Neural progenitor cell (in vitro differentiated cells): ENCODE measurements around the gene IGF1. TPM values are rescaled to one million over a fixed set of nuclear protein-coding genes. Genes with fewer than 3 reads are reported as not detected.

ENCODE experiments used
- DNase-seq: peaks from one replicate; pipeline ENCODE4 v3.0.0-alpha.2; 2016; ENCODE audit warnings: low spot score
- H2AFZ ChIP-seq: fragments of 200-600 bp; sonication (generic); replicated peaks from 2 replicates; pipeline ENCODE4 v1.6.1; 2016; ENCODE audit warnings: antibody characterized with exemption
- H3F3A ChIP-seq: fragments of 200-600 bp; sonication (generic); 2 replicates; pipeline ENCODE4 v1.6.1; 2016; ENCODE audit warnings: antibody characterized with exemption, low read depth
- H3K27ac ChIP-seq: fragments of 200-600 bp; sonication (generic); 2 replicates; pipeline ENCODE4 v1.5.1; 2016; ENCODE audit warnings: mild to moderate bottlenecking
- H3K27me3 ChIP-seq: fragments of 200-600 bp; sonication (generic); 2 replicates; pipeline ENCODE4 v1.6.1; 2016; ENCODE audit warnings: mild to moderate bottlenecking, moderate library complexity
- H3K36me3 ChIP-seq: fragments of 200-600 bp; sonication (generic); 2 replicates; pipeline ENCODE4 v1.5.1; 2016
- H3K4me1 ChIP-seq: fragments of 200-600 bp; sonication (generic); 2 replicates; pipeline ENCODE4 v1.6.1; 2016; ENCODE audit warnings: mixed run types
- H3K4me2 ChIP-seq: fragments of 200-600 bp; sonication (generic); 2 replicates; pipeline ENCODE4 v1.6.1; 2016
- H3K4me3 ChIP-seq: fragments of 200-600 bp; sonication (generic); 2 replicates; pipeline ENCODE4 v1.5.1; 2016
- H3K79me2 ChIP-seq: fragments of 200-600 bp; sonication (generic); 2 replicates; pipeline ENCODE4 v1.6.1; 2016; ENCODE audit warnings: low read depth
- H3K9ac ChIP-seq: fragments of 200-600 bp; sonication (generic); 2 replicates; pipeline ENCODE4 v1.6.1; 2016
- H3K9me3 ChIP-seq: fragments of 200-600 bp; sonication (generic); 2 replicates; pipeline ENCODE4 v1.5.1; 2016; ENCODE audit warnings: low read depth
- H4K20me1 ChIP-seq: fragments of 200-600 bp; sonication (generic); 2 replicates; pipeline ENCODE4 v1.6.1; 2016; ENCODE audit warnings: low read depth
- H3K27ac Mint-ChIP-seq: 3 replicates; pipeline ENCODE4 v1.8.0; 2021; ENCODE audit warnings: mixed read lengths
- H3K27me3 Mint-ChIP-seq: 2 replicates; pipeline ENCODE4 v1.8.0; 2022; ENCODE audit warnings: low read depth, mild to moderate bottlenecking, inconsistent platforms, moderate library complexity, mixed read lengths; ENCODE audit not compliant: insufficient read depth
- H3K36me3 Mint-ChIP-seq: 3 replicates; pipeline ENCODE4 v1.8.0; 2021; ENCODE audit warnings: mixed read lengths
- H3K4me1 Mint-ChIP-seq: 3 replicates; pipeline ENCODE4 v1.8.0; 2021; ENCODE audit warnings: mixed read lengths
- H3K4me3 Mint-ChIP-seq: 3 replicates; pipeline ENCODE4 v1.8.0; 2021; ENCODE audit warnings: mild to moderate bottlenecking, moderate library complexity, mixed read lengths
- H3K9me3 Mint-ChIP-seq: 3 replicates; pipeline ENCODE4 v1.8.0; 2020; ENCODE audit warnings: mixed read lengths
- EZH2 ChIP-seq: fragments of 200-600 bp; sonication (generic); IDR thresholded peaks from 2 replicates; pipeline ENCODE4 v1.6.1; 2017; ENCODE audit warnings: antibody characterized with exemption, mild to moderate bottlenecking, moderate library complexity
- EZH2phosphoT487 ChIP-seq: fragments of 200-600 bp; sonication (generic); IDR thresholded peaks from 2 replicates; pipeline ENCODE4 v1.6.1; 2017; ENCODE audit warnings: antibody characterized with exemption
- total RNA-seq: library from RNA; depleted of rRNA; stranded (reverse); fragments of >200 nt; gene quantifications from 2 replicates; pipeline ENCODE4 v1.2.3, GENCODE V29; 2015; ENCODE audit warnings: low replicate concordance
- TF ChIP-seq, protein P1 (sequence below): fragments of 200-600 bp; sonication (generic); IDR thresholded peaks from 2 replicates; pipeline ENCODE4 v1.5.1; 2017; ENCODE audit warnings: antibody characterized with exemption, mild to moderate bottlenecking

The IGF1 gene
- total RNA-seq, 1 donor from 2014 or later: not detected

DNA sequence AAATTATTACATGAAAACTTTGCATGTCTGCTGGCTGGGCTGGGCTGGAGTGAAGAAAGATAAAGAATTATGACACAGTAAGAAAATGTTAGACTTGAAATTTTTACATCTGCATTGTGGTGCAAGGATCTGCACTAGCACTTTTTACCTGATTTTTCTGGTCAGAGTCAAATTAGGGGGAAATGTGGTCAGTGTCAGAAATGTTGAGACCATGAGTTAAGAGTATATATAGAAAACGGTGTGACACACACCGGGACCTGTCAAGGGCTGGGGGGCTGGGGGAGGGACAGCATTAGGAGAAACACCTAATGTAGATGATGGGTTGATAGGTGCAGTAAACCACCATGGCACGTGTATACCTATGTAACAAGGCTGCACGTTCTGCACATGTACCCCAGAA, 90.3 kb downstream of the IGF1 start:
- Mint-ChIP-seq H3K4me1 (no peaks in the 10 kb centered on the region), H3K27me3 (peaks cover 12% of the 10 kb centered on the region), H3K9me3 (no peaks in the 10 kb centered on the region), H3K4me3 (no peak overlapping the region), H3K27ac (no peak overlapping the region), H3K36me3 (no peaks in the 10 kb centered on the region)
- no peak for TF ChIP-seq EZH2phosphoT487
- Histone ChIP-seq H3K27me3 (no peaks in the 10 kb centered on the region), H3F3A (no peaks in the 10 kb centered on the region), H3K27ac (no peak overlapping the region), H2AFZ (no peak overlapping the region), H3K9me3 (no peaks in the 10 kb centered on the region), H3K4me3 (no peak overlapping the region), H4K20me1 (no peaks in the 10 kb centered on the region), H3K79me2 (no peaks in the 10 kb centered on the region), H3K4me1 (no peaks in the 10 kb centered on the region), H3K36me3 (no peaks in the 10 kb centered on the region), H3K4me2 (no peak overlapping the region), H3K9ac (no peak overlapping the region)
- no peak for DNase-seq

DNA sequence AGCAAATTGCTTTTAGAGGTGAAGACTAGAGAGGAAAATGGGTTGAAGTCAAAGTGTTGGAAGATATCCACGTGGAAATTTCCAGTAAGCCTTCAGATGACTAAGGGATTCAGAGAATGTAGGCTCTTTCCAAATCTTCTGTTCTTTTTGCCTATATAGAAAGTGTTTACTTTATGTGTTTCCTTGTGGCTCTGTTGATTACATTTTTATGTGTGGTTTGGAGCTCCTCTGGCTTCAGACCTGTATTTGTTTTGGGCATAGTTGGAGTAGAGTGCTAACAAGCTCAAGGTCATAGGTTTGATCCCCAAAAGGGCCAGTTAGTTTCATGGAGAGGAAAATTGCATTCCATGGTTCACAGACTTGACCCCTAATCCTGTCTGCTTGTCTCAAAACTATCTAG, 91.9 kb downstream of the IGF1 start:
- Mint-ChIP-seq H3K27me3 (peaks cover 3% of the 10 kb centered on the region), H3K36me3 (no peaks in the 10 kb centered on the region), H3K4me1 (no peaks in the 10 kb centered on the region), H3K9me3 (peaks cover 5% of the 10 kb centered on the region), H3K27ac (no peak overlapping the region), H3K4me3 (no peak overlapping the region)
- Histone ChIP-seq H3F3A (no peaks in the 10 kb centered on the region), H2AFZ (no peak overlapping the region), H3K9ac (no peak overlapping the region), H3K27ac (no peak overlapping the region), H3K9me3 (no peaks in the 10 kb centered on the region), H3K36me3 (no peaks in the 10 kb centered on the region), H3K4me3 (no peak overlapping the region), H4K20me1 (no peaks in the 10 kb centered on the region), H3K79me2 (no peaks in the 10 kb centered on the region), H3K4me1 (no peaks in the 10 kb centered on the region), H3K4me2 (no peak overlapping the region), H3K27me3 (no peaks in the 10 kb centered on the region)
- no peak for DNase-seq
- TF ChIP-seq EZH2phosphoT487 (no peak), EZH2 (no peak)
- TF ChIP-seq, protein P1, sequence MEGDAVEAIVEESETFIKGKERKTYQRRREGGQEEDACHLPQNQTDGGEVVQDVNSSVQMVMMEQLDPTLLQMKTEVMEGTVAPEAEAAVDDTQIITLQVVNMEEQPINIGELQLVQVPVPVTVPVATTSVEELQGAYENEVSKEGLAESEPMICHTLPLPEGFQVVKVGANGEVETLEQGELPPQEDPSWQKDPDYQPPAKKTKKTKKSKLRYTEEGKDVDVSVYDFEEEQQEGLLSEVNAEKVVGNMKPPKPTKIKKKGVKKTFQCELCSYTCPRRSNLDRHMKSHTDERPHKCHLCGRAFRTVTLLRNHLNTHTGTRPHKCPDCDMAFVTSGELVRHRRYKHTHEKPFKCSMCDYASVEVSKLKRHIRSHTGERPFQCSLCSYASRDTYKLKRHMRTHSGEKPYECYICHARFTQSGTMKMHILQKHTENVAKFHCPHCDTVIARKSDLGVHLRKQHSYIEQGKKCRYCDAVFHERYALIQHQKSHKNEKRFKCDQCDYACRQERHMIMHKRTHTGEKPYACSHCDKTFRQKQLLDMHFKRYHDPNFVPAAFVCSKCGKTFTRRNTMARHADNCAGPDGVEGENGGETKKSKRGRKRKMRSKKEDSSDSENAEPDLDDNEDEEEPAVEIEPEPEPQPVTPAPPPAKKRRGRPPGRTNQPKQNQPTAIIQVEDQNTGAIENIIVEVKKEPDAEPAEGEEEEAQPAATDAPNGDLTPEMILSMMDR: no peak

DNA sequence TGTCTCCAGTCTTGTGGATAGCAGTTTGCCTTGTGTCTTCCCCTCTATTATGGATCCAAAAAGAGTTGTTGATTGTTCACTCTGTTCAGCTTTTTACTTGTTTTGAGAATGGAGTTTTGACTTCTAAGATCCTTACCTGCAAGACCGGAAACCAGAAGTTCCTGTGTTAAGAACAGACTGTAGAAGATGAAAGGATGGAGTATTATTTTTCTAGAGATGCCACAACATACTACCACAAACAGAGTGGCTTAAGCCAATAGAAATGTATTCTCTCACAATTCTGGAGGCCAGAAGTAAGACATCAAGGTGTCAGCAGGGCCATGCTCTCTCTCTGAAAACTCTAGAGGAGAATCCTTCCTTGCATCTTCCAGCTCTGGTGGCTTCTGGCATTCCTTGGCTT, 95.0 kb downstream of the IGF1 start:
- no peaks in the 10 kb centered on the region for H3K4me1 Mint-ChIP-seq
- H3K4me2 ChIP-seq: no peak overlapping the region
- no peak overlapping the region for H3K4me3 ChIP-seq
- no peaks in the 10 kb centered on the region for H3K27me3 ChIP-seq
- no peak overlapping the region for H2AFZ ChIP-seq
- H3F3A ChIP-seq: no peaks in the 10 kb centered on the region
- H3K9me3 Mint-ChIP-seq: peaks cover 5% of the 10 kb centered on the region
- H3K27ac Mint-ChIP-seq: no peak overlapping the region
- no peaks in the 10 kb centered on the region for H4K20me1 ChIP-seq
- no peaks in the 10 kb centered on the region for H3K27me3 Mint-ChIP-seq
- TF ChIP-seq, protein P1: no peak
- TF ChIP-seq EZH2: no peak
- no peak for TF ChIP-seq EZH2phosphoT487
- H3K36me3 ChIP-seq: no peaks in the 10 kb centered on the region
- H3K36me3 Mint-ChIP-seq: no peaks in the 10 kb centered on the region
- H3K9me3 ChIP-seq: no peaks in the 10 kb centered on the region
- no peak overlapping the region for H3K27ac ChIP-seq
- H3K4me3 Mint-ChIP-seq: no peak overlapping the region
- no peak overlapping the region for H3K9ac ChIP-seq
- H3K4me1 ChIP-seq: no peaks in the 10 kb centered on the region
- no peak for DNase-seq
- H3K79me2 ChIP-seq: no peaks in the 10 kb centered on the region

GRCh38 chr12:102379346-102380162, 100.8 kb downstream of the IGF1 start:
- H3K4me1 ChIP-seq: no peaks in the 10 kb centered on the region
- H2AFZ ChIP-seq: no peak overlapping the region
- TF ChIP-seq, protein P1: no peak
- no peak for TF ChIP-seq EZH2
- TF ChIP-seq EZH2phosphoT487: no peak
- H3K36me3 ChIP-seq: no peaks in the 10 kb centered on the region
- H3K27me3 ChIP-seq: no peaks in the 10 kb centered on the region
- no peaks in the 10 kb centered on the region for H3K9me3 ChIP-seq
- H3K36me3 Mint-ChIP-seq: no peaks in the 10 kb centered on the region
- no peak overlapping the region for H3K4me2 ChIP-seq
- DNase-seq: no peak
- H3K79me2 ChIP-seq: no peaks in the 10 kb centered on the region
- no peak overlapping the region for H3K27ac ChIP-seq
- H3K27ac Mint-ChIP-seq: no peak overlapping the region
- H3K4me3 Mint-ChIP-seq: no peak overlapping the region
- H3K4me3 ChIP-seq: no peak overlapping the region
- H3K9me3 Mint-ChIP-seq: peaks cover 4% of the 10 kb centered on the region
- H3F3A ChIP-seq: no peaks in the 10 kb centered on the region
- H3K9ac ChIP-seq: no peak overlapping the region
- no peaks in the 10 kb centered on the region for H3K4me1 Mint-ChIP-seq
- no peaks in the 10 kb centered on the region for H3K27me3 Mint-ChIP-seq
- H4K20me1 ChIP-seq: no peaks in the 10 kb centered on the region
